Activated CD8-positive, alpha-beta memory T cell treated with anti-CD3 and anti-CD28 coated beads for 48 hours (primary cell): ENCODE measurements around the gene DNAJC21.

Source experiments
- DNase-seq, 3 experiments: peaks; one replicate each; pipeline ENCODE4 v3.0.0-alpha.2; 2020; ENCODE audit warnings: low read depth in 2 of 3, low spot score in 2 of 3

DNAJC21 gene

DNA sequence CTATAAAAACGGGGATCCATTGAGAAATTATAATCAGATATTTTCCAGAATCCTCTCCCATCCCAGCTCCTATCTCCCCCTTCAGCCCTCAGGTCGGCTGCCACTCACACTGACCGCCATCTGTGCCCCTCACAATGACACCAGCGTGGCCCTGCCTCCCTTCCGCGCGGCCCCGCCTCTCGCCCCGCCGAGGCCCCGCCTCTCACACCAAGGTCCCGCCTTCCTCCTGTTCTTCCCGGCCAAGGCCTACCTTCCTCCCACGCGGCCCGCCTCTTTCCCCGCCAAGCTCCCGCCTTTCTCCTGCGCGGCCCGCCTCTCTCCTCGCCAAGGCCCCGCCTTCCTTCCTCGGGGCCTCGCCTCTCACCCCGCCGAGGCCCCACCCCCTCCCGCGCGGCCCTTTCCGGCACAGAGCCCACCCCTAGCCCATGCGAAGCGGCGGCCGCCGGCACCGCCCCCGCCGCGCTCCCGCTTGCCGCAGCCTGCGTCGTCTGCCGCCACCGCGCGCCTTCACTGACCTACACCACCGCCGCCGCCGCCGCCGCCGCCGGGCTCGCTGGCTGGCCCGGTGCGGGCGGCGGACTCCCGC, at the start of gene DNAJC21:
DNAJC21 (plus strand) TSS at position 426 of the 586 bp plus-strand sequence. CDS start 261 bp downstream, outside the sequence.
- peak; percentile 89 to 95 (median 93) for DNase-seq

DNA sequence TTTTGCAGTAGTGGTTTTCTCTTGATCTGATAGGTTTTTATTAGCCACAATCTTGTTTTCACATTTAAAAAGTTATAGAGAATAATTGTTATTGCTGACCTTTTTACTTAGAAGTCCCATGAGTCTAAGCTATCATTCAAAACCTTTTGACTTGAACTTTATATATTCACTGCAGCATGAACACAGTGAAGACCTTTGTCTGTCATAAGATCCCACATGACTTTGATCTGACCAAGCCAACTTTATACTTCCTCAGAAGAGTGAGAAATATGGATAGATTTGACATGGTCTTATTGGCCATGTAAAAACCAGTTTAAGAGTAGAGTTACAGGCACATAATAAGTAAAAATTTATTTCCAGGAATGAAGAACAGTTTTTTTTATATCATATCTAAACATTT, 48.1 kb upstream of the DNAJC21 start:
- no peak for DNase-seq

DNA sequence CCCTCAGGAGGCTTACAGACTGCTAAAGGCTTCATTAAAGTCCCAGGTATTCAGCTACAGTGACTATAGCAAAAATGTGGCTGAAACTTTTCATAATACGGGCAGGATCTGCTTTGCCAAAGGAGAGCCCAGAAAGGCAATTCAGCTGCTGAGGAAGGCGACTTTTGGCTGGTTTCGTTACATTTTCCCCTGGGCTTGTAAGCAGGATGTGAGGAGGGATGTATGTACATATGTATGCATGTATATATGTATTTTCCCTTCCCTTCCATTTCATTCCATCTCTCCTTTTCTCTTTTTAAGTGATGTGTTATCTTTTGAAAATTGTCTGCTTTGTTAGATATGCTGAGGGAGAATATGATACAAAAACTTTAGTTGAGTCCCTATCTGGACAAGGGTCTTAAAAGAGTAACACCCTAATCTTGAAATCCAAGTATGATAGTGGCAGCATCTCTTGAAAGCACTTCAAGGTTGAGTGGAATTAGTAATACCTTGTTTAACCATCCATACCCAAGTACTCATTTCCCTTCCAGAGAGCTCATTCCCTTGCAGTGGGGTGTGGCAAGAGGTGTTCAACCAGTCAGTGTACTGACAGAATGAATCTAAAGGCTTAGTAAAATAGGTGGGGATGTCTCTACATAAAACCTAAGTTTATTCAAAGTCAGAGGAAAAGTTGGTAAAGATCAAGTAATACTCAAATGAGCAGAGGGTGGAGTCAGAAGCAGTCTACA, 42.8 kb upstream of the DNAJC21 start:
- DNase-seq, result no peak

DNA sequence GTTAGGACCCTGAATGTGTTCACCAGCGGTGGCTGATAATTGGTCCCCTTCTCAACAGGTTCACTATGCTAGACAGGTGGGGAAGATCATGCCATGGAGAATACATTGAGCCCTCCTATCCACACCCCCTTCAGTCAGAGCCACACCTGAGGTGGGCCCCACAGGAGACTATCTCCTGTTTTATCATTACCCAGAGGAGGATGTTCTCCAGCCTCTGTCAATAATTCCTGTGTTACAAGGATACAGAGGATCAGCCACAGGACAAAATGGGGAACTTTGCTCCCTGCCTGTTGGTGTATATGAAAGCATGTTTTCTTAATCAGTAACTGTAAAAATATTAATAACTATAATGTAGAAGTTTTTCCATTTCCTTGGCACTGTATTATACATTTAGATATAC, 40.0 kb upstream of the DNAJC21 start:
- DNase-seq, result no peak

DNA sequence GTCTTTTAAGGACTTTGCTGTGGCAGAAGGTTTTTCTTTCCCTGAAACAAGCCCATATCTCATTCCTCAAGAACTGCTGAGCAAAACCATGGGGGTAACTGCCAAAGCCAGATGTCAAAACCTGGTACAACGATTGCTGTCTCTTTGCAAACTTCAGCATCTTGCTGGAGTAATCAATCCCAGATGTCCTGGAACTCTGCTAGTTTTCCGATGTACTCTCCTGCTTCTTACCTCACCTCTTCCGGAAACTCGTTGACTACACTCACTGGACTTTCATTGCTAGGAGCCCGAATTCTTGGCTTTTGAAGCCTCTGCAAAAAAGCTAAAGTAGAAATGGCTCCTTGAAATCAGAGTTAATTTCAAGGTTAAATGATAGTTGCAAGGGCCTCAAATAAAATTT, 37.4 kb upstream of the DNAJC21 start:
- DNase-seq, result no peak

DNA sequence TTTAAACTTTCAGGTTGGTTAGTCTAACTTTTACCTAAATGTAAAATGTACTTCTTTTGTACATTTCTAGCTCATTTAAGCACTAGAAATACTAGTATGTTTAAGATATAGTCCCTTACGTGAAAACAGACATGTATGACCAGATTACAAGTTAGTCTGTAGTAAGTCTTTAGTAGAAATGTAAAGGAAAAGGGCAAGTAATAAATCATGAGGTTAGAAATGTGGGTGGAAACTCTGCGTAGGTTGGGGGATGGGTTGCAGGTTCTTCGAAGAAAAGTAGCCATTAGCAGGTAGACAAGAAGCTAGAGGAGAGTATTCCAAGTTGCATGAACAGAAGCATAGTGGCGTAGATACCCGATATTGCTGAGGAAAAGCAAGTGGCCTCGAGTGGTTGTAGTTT, 36.9 kb upstream of the DNAJC21 start:
- no peak for DNase-seq

DNA sequence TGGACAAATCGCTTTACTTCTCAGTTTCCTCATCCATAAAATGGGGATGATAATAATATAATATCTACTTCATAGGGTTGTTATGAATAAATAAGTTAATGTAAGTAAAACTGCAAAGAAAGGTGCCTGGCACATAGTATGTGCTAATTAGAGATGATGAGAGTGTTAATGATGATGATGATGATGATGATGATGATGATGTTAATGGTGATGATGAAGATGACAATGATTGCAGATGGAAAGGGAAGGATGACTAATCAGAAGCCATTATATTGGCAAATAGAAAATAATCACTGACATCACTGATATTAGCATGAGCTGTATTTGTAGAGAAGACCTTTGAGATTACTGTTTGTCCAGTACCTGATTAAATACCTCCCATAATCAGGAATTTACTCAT, 34.6 kb upstream of the DNAJC21 start:
- DNase-seq, result no peak

DNA sequence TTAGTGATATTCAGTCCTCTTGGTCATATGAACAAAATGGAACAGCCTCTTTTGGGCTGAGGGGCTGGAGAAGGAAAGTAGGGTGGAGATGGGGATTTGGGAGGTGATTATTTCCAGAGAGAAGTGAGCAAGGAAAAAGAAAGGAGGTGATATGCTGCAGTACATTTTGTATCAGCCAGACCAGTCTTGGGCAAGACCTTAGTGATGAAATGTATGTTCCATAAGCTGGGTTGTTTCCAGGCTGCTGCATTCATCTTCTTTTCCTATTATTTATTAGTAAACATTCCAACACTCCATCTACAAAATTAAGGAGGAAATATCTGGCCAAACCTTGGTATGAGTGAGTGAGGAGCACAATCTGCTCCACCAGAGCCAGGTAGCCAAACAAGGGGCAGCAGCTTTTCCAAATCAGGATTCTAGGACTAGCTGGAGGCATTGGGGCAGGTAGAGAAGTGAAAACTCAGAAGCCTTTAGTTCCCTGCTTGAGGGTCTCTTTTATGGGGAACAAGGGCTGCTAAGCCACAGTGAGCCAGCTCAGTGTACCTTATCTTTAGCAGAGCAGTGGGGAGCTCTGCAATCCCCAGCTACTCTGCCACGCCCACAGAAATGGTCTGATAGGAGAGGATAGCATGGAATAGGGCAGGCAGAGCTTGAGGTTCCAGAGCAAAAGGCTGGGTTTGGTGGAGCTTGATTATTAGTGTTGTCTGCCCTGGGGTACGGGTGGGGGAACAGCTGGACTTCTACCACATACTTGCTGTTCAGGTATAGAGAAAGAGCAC, 33.5 kb upstream of the DNAJC21 start:
- no peak for DNase-seq

DNA sequence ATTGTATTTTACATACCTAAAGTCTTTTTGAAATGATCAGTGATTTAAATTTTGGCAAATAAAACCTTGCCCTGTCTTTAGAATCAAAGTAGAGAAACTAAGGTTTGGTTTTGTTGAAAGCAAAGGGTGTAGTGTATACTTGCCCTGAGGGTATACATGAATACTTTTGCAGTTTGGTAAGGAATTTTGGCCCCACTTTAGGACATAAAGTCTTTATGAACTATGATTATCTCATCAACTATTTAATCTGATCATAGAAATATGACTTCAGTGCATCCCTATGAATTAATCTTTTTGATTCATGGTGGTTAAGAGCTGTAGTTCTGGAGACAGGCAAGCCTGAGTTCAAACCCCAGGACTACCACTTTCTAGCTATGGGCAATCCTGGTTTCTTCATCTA, 31.7 kb upstream of the DNAJC21 start:
- no peak for DNase-seq

DNA sequence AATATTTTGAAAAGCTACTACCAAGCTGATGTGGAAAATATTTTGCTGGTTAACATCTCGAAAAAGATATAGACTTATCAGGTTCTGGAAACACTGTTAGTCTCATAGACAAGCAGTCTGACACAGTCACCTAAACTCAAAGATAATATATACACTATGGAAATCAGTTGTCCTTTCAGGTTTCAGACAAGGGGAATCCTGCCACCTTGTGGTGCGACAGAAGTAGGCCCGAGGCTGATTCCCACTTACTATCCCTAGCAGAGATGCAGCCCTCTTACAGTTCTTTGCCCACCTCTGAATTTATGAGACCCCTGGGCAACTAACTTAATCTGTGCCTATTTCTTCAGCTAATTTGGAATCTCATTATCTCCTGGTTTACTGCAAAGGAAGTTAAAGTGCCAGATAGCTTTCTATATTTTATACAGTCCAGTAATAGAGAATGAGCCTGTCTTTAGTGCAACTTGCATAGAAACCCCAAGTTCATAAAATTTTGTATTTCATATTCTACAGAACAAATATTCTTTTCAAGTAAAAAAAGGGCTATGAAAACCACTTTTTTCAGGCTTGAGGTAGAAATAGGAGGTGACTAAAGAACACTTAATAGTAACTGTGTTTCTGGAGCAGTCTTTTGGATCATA, 31.0 kb upstream of the DNAJC21 start:
- no peak for DNase-seq

DNA sequence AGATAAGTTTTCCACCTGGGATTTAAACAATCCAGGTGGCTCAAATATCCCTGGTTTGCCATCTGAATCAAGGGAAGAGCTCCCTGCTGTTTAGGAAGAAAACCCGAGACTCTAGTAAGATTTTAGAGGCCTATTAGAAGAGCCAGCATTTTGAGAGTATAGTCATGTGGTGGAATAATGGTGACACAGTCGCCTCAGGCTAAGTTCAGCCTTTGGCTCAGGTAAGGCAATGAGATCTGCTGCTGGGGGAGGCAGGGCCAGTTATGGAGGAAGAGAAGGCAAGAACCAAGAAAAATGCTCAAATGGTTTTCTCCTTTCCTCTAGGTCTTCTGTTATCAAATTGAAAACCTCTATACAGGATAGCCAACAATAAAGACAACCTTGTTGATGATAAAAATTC, 30.3 kb upstream of the DNAJC21 start:
- no peak for DNase-seq

DNA sequence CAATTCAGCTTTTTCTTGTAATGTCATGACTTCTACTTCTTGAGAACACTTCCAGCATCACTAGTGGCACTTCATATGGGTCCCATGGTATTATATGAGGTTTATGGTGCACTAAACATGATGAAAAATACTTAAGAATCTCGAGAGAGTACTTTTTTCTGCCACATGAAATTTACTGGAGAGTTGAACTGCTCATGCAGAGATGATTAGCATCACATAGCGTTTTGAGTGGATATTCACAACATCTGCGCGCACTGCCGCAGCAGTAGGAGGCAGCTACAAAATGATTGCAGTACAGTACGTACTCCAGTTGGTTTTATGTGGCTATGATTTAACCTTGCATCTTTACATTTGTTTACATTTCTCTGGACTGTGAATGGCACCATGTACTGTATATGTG, 28.7 kb upstream of the DNAJC21 start:
- no peak for DNase-seq

DNA sequence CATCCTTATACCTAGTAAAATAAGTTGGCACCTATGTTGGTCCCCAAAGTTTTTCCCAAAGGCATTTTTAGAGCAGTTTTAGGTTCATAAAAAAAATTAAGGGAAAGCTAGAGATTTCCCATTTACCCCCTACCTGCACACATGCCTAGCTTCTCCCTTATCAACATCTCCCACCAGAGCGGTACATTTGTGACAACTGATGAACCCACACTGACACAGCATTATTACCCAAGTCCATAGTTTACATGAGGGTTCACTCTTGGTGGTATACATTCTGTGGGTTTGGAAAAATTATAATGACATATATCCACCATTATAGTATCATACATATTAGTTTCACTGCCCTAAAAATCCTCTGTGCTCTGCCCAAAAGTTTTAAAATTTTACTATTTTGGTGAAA, 26.1 kb upstream of the DNAJC21 start:
- no peak for DNase-seq

DNA sequence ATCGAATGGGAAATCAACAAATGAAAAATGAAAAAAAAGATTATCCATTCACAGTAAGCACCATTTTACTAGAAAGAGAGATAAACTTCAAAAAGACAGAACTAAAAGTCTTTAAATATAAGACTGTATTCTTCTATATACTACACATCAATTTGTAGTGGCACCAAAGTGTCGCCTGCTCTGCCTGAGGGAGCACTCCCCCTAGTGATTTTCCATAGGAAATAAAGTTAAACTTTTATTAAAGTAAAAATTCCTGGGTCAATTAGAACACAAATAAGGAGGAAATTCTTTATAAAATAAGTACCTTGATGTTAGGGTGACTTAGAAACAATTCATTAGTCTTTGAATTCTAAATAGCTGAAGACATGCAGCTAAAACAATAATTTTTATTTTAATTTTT, 23.8 kb upstream of the DNAJC21 start:
- no peak for DNase-seq

DNA sequence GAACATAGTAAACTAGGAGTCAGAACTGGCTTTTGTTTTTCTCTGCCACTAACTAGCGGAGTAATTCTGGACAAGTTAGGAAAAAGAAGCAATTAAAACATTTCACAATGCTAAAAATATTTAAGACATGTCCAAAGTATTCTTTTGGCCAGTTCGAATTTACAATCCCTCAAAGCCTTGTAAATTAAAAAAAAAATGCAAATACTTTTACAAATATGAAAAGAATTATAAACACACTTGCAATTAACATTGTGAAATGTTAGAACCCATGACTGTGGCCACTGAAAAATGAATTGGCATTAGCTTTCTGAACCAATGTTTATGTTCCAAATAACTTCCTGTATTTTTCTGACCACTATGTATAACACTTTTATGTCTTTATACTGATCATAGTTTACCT, 16.3 kb upstream of the DNAJC21 start:
- no peak for DNase-seq

DNA sequence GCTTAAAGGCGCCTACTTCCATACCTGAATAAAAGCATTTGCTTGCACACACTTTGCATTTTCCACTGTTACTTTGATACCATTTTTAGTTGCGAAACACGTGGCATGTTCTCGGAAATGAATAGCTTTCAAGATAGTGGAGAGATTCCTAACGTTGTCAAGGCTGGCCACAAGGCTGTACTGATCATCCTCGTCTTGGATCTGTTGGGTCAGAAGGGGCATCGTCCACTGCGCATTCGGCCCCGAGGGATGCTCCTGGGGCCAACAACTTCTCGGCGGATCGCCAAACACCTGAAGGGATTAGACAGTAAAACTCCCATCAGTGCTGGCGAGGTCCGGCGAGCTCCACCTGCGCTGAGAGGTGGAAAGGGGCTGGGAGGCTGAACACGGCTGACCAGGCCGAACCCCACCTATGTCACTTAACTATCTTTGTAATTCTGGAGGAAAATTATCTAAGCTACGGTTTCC, 14.7 kb upstream of the DNAJC21 start:
- DNase-seq, result peak in 1 of 3 experiments; percentile 12

DNA sequence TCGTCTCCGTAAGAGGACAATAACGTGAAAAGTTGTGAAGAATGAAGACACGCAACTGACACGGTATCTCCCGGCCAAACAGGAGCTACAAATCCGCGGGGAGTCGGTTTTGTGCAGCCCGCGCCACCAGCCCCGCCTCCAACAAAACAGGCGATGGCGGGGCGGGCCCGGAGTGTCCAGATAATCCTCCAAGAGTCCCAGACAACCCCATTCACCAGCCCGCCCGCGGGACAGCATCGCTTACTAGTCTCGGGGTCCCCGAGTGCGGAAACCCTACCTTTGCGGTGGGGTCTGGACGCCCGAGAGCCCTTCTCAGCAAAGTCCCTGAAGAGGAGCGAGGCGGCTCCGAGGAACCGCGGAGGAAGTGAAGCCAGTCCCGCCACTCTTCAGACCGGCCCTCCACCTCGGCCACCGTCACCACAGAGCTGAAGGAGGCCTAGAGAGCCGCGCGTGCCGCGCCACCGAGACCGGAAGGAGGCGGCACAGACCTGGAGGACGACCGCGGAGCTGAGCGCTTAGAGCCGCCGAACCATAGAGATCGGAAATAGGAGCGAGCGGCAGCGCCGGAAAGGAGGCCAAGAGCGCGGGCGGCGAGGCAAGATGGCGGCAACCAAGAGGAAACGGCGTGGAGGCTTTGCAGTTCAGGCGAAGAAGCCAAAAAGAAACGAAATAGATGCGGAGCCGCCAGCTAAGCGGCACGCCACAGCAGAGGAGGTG, 14.1 kb upstream of the DNAJC21 start, which contains the start of the genes BRIX1 and RAD1:
BRIX1 (plus strand) TSS at position 573 of the 717 bp plus-strand sequence; CDS start at position 601, 28 bp downstream.
RAD1 (minus strand) TSS at position 366 of the 717 bp plus-strand sequence. CDS start 612 bp downstream, outside the sequence.
- DNase-seq, result peak; percentile 74 to 89 (median 81)

DNA sequence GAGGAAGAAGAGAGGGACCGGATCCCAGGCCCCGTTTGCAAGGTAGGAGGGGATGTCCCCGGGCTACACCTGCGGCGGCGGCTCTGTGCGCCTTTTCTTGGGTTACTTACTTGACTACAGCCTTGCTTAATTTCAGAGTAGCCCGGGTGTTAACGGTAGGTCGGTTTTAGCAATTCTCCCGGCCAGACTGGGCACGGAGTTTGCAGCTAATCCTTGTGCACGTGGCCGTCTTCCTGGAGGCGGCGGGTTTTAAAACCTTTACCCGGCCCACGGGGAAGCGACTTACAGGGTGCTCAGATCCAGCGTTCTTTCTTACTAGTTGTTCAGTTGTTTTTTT, 13.5 kb upstream of the DNAJC21 start:
- no peak for DNase-seq

DNA sequence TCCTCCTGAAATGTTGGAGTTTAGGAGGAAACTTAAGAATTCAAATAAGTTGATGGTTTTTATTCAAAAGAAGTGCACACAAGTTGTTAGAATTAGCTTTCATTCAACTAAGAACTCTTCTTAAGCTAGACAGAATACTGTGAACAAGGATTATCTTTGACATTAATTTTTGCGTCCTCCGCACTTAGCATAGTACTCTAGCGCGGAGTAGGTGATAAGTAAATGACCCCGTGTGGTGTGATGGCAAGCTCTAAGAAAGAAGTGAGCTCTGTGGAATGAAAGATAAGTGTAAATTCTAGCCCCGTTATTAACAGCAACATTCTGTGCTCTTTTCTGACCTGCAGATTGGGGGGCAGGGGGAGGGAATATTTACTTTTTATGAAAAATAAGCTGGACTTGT, 12.8 kb upstream of the DNAJC21 start:
- DNase-seq, result no peak

DNA sequence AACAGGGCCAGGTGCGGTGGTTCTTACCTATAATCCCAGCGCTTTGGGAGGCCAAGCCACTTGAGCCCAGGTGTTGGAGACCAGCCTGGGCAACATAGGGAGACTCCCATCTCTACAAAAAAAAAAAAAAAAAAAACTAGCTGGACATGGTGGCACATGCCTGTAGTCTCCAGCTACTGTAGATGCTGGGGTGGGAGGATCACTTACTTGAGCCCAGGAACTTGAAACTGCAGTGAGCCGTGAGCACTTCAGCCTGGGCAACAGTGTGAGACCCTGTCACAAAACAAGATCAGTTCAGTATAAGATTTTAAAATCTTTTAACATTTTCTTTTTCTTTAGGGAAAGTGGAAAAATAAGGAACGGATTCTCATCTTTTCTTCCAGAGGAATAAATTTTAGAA, 11.3 kb upstream of the DNAJC21 start:
- DNase-seq, result no peak

DNA sequence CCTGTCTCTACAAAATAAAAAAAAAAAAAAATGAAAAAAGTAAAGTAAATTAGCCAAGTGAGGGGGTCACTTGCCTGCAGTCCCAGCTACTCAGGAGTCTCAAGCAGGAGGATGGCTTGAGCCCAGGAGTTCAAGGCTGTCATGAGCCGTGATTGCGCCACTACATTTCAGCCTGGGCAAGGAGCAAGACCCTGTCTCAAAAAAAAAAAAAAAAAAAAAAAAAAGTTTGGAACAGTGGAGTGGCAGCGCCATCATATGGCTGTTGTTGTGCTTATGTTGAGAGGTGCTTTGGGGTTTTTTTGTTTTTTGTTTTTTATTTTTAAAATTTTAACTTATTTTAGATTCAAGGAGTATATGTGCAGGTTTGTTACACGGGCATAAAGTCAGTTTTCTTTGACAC, 10.3 kb upstream of the DNAJC21 start:
- no peak for DNase-seq
